RWPE1 (cell line): ENCODE results near the gene FHIP1B.

Experiments used
- CTCF ChIA-PET: fragments of 350-600 bp; sonication (Branson Sonifier 250); formaldehyde crosslinking; extraction: SDS; loops from one replicate; lab custom pipeline; 2021; lab: Yijun Ruan, JAX
- POLR2A ChIA-PET: fragments of 400-600 bp; formaldehyde crosslinking; extraction: SDS; loops from one replicate; lab custom pipeline; 2020; ENCODE audit warnings: antibody characterized with exemption; ENCODE audit not compliant: low non-redundant PET; lab: Yijun Ruan, JAX
- DNase-seq: peaks from one replicate; pipeline ENCODE4 v3.0.0; 2012; ENCODE audit warnings: low spot score
- H3K27ac ChIP-seq: fragments of 450-650 bp; 2 replicates; pipeline ENCODE4 v1.5.1; 2017
- TF ChIP-seq, protein P1 (sequence below): fragments of 450-650 bp; conservative IDR thresholded peaks from 2 replicates; pipeline ENCODE4 v1.5.1; 2017; ENCODE audit warnings: low read depth, mild to moderate bottlenecking

Gene FHIP1B

DNA sequence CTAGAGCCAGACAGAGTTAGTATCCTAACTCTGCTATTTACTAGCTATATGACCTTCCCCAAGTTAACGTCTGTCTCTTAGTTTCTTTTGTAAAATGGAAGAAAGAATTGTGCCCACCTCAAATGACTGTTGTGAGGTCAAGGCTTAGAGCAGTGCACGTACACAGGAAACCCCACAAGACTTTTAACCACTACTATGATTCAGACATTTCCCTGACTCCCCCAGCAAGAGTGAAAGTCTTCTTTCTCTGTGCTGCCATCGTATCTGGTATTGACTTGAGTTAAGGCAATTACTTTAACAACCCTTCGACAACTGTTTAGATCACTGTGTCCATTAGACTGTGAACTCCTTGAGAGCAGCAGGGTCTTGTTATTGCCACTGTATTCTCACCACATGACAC, 38.0 kb downstream of the FHIP1B start:
- CTCF ChIA-PET, result interaction anchor here (0.6 kb wide), 1 partner anchor 157 kb away, joined by 3 read pairs; no protein-coding TSS in a partner anchor
- POLR2A ChIA-PET, result no interaction called here
- TF ChIP-seq, protein P1, sequence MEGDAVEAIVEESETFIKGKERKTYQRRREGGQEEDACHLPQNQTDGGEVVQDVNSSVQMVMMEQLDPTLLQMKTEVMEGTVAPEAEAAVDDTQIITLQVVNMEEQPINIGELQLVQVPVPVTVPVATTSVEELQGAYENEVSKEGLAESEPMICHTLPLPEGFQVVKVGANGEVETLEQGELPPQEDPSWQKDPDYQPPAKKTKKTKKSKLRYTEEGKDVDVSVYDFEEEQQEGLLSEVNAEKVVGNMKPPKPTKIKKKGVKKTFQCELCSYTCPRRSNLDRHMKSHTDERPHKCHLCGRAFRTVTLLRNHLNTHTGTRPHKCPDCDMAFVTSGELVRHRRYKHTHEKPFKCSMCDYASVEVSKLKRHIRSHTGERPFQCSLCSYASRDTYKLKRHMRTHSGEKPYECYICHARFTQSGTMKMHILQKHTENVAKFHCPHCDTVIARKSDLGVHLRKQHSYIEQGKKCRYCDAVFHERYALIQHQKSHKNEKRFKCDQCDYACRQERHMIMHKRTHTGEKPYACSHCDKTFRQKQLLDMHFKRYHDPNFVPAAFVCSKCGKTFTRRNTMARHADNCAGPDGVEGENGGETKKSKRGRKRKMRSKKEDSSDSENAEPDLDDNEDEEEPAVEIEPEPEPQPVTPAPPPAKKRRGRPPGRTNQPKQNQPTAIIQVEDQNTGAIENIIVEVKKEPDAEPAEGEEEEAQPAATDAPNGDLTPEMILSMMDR, result no peak
- H3K27ac ChIP-seq, result no peak overlapping the region
- DNase-seq, result no peak

- POLR2A ChIA-PET, result no interaction called here
- TF ChIP-seq, protein P1, result no peak
- no peak for DNase-seq
- H3K27ac ChIP-seq, result no peak overlapping the region
- CTCF ChIA-PET, result no interaction called here
Observed at GRCh38 chr11:6194065-6194581, 40.3 kb downstream of the FHIP1B start.

DNA sequence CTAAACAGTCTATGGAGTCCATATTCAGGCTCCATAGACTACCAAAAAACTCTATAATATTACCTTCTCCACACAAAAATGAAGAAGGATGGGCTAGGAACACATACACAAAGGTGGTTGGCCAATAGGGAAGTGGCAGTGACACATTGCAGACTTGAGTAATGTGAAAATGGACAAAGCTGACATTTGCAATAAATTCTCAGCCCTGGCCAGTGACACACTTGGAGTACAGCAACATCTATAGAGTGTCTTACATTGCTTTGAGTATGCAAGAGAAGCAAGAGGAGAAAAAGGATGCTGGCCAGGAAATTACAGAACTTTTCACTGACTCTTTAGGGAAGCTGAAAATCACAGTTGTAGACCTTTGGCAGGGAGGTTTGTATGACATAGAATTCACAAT, 42.7 kb downstream of the FHIP1B start:
- DNase-seq, result no peak
- TF ChIP-seq, protein P1, result no peak

DNA sequence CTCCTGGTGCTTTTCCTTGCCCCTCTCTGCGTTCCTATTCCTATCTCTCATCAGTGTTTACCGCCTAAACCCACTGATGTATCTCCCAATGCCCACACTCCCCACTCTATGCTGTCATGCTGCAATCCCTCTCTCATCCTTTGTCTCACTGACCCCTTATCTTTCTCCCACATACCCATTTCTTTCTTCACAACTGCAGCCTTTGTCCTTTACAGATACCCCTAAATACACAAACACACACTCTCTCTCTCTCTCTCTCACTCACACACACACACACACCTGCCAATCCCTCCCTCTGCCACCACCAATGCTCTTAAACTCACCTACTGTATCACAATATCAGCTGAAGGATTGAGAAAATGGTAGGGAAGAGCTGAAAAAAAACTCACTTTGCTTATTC, 59.0 kb downstream of the FHIP1B start:
- no peak for DNase-seq
- TF ChIP-seq, protein P1, result no peak
- ChIA-PET CTCF (interaction anchor here (0.6 kb wide), 1 partner anchor 393 kb away, joined by 3 read pairs; no protein-coding TSS in a partner anchor), POLR2A (no interaction called here)
- no peak overlapping the region for H3K27ac ChIP-seq

More for the DNA sequence above, 42.7 kb downstream of the FHIP1B start:
- ChIA-PET CTCF (no interaction called here), POLR2A (no interaction called here)
- H3K27ac ChIP-seq, result no peak overlapping the region

DNA sequence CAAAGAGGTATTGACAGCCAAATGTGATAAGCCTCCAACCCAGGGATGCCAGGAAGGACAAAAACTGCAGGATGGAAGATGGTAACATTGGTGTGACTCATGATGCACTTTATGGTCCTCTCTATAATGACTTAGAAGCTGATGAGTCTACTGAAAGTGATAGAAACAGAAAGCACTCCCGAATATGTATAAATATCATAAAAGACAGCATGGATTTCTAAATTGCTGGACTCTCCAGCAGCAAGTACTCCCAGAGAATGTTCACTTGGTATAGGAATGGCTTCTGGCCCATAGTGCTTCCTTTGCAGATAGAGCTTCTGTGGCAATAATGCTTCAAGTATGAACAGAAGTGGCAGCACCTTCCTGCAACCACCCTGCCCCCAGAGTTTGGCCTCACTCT, 64.2 kb downstream of the FHIP1B start, which contains the start of gene OR52B2:
Gene OR52B2, minus strand, starts transcription at position 101 of the 400 bp plus-strand sequence. Its CDS starts 0 bp downstream, at position 101.
- CTCF ChIA-PET, result no interaction called here
- no peak for DNase-seq
- H3K27ac ChIP-seq, result no peak within 1 kb of the TSS
- TF ChIP-seq, protein P1, result no peak
- POLR2A ChIA-PET, result no interaction called here
